IPS-20b (cell line): ENCODE data around the gene TENM4.
A peak's percentile ranks its signal among the peaks of the same experiment; 100 is the strongest.

ENCODE experiments used
- H3K27ac ChIP-seq: one replicate; pipeline ENCODE4 v1.5.1; 2013; ENCODE audit warnings: low read length
- H3K27me3 ChIP-seq: 2 replicates; pipeline ENCODE4 v1.6.1; 2013; ENCODE audit warnings: mild to moderate bottlenecking, low read length, inconsistent platforms; ENCODE audit not compliant: insufficient read depth
- H3K36me3 ChIP-seq: 2 replicates; pipeline ENCODE4 v1.6.1; 2013; ENCODE audit warnings: low read depth, mild to moderate bottlenecking, inconsistent platforms, low read length, moderate library complexity; ENCODE audit not compliant: insufficient read depth
- H3K4me1 ChIP-seq: 2 replicates; pipeline ENCODE4 v1.6.1; 2013; ENCODE audit warnings: mild to moderate bottlenecking, control low read depth, inconsistent platforms, low read length, moderate library complexity; ENCODE audit not compliant: insufficient read depth
- H3K4me3 ChIP-seq: 2 replicates; pipeline ENCODE4 v1.5.1; 2013; ENCODE audit warnings: mild to moderate bottlenecking, low read length, inconsistent platforms
- H3K9ac ChIP-seq: 2 replicates; pipeline ENCODE4 v1.6.1; 2013; ENCODE audit warnings: low read depth, mild to moderate bottlenecking, inconsistent platforms, low read length, moderate library complexity
- H3K9me3 ChIP-seq: 2 replicates; pipeline ENCODE4 v1.6.1; 2013; ENCODE audit warnings: mild to moderate bottlenecking, low read depth, low read length, inconsistent platforms; ENCODE audit not compliant: insufficient read depth

The TENM4 gene

DNA sequence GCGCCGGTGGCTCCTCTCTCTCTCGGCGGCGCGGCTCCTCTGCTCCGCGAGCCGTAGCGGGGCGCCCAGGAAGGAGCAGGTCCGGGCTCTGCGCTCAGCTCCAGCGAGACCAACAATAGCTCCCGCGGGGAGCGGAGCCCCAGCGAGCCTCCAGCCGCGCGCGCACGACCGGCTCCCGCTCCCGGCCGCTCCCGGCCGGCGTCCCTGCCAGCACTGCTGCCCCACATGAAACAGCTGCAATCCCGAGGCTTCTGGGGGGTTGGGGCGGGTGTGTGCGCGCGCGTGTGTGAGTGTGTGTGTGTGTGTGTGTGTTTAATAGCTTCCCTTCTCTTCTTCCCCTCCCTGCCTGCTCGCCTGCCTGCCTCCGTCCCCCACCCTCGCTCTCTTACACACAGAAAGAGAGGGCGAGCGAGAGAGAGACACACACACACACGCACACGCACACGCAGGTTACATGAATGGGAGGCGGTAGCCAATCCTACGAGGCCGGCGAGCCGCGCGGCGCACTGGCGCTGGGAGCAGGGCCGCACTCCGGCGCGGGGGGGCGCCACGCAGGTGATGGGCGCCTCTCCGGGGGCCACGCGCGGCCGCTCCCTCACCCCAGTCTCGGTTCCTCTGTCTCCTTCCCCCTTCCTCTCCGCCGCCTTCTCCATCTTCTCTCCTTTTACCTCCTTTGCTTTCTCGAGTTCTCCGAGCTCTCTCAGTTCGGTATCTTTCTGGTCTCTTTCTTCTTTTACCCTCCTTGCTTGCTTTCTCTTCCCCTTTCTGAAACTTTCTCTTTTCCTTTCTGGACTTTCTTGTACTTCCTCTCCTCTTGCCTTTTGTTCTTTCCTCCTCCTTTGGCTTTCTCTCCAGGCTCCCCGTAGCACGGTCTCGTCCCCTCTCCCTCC lies at the start of gene TENM4:
Gene TENM4 (minus strand): TSS at position 460 of the 890 bp plus-strand sequence. CDS start 371,086 bp downstream, outside the sequence.
- H3K9me3 ChIP-seq: no peaks in the 10 kb centered on the region
- H3K27me3 ChIP-seq: peaks cover 79% of the 10 kb centered on the region
- peak within 1 kb of the TSS; percentile 65; the same call in 1 of the 2 replicates for H3K9ac ChIP-seq
- no peaks in the 10 kb centered on the region for H3K36me3 ChIP-seq
- peaks cover 11% of the 10 kb centered on the region; the same call in 1 of the 2 replicates for H3K4me1 ChIP-seq
- no peak within 1 kb of the TSS for H3K27ac ChIP-seq
- H3K4me3 ChIP-seq: peak within 1 kb of the TSS; percentile 74

DNA sequence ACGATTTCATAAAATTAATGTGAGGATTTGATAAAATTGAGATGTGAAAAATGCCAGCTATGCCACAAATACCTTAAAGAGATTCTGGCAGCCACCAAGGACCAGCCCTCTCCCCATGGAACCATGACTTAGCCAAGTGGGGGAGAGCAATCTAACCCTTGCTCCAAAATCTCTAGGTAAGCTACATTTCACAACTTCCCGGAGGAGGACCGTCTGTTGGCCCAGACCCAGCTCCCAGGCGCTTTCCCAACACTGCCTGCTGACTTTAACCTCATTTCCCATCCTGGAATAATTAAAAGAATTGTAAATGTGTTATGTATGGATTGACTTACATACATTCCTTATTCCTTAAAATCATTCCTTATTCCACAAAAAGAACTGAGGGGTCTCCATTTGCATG lies 47.5 kb upstream of the TENM4 start:
- H3K27me3 ChIP-seq: peaks cover 21% of the 10 kb centered on the region

DNA sequence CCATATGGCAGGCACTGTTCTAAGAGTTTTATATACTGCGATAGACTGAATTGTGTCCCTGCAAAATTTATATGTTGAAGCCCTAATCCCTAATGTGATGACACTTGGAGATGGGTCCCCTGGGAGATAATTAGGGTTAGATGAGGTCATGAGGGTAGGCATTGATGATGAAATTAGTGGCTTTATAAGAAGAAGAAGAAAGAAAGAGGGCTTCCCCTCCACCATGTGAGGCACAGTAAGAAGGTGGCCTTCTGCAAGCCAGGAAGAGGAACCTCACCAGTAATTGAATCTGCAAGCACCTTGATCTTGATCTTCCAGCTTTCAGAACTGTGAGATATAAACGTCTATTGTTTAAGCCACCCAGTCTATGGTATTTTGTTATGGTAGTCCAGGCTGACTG lies 46.6 kb upstream of the TENM4 start:
- Histone ChIP-seq H3K9ac (no peak overlapping the region), H3K9me3 (no peaks in the 10 kb centered on the region)

More for the DNA sequence above, 47.5 kb upstream of the TENM4 start:
- H3K9ac ChIP-seq: no peak overlapping the region
- no peak overlapping the region for H3K4me3 ChIP-seq
- no peaks in the 10 kb centered on the region for H3K9me3 ChIP-seq
- no peaks in the 10 kb centered on the region for H3K36me3 ChIP-seq
- H3K27ac ChIP-seq: no peak overlapping the region
- peaks cover 22% of the 10 kb centered on the region for H3K4me1 ChIP-seq

DNA sequence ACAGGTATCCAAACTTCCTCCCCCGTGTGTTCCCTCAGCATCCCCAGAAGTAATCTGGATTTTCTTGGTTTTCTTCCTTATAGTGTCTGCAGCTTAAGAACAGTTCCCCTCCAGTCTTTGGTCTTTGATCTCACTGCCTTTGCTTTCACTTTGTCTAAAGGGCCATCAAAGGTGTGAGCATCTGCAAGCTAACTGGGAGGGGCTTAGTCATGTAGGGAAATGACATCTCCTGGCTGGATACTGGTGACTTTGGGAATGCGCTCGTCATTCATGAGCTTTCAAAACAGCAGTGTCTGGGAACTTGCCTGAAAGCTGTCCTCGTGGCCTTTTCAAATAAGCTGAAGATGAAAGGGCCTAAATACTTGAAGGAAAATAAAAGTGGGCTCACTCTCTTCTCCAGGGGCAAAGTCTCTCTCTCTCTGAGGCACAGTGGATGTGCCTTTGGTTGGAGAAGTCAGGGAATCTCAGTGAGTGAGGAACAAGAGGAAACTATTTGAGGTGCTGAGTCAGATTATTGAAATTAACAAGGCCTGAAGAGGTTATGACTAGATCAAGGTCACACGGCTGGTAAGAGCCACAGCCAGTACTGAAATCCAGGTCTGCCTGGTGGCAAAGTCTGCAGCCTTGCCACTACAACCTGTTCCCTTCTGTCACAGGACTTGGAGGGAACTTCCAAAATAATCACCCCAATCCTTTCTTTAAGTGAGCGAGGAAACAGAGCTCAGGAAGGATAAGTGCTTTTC lies 45.6 kb upstream of the TENM4 start:
- Histone ChIP-seq H3K27ac (no peak overlapping the region), H3K4me3 (peak overlapping the region; percentile 57), H3K4me1 (peaks cover 22% of the 10 kb centered on the region), H3K27me3 (peaks cover 21% of the 10 kb centered on the region), H3K36me3 (no peaks in the 10 kb centered on the region), H3K9ac (no peak overlapping the region), H3K9me3 (no peaks in the 10 kb centered on the region)

More for the DNA sequence above, 46.6 kb upstream of the TENM4 start:
- H3K36me3 ChIP-seq: no peaks in the 10 kb centered on the region
- peaks cover 22% of the 10 kb centered on the region for H3K4me1 ChIP-seq
- H3K27me3 ChIP-seq: peaks cover 21% of the 10 kb centered on the region
- H3K27ac ChIP-seq: no peak overlapping the region
- no peak overlapping the region for H3K4me3 ChIP-seq

DNA sequence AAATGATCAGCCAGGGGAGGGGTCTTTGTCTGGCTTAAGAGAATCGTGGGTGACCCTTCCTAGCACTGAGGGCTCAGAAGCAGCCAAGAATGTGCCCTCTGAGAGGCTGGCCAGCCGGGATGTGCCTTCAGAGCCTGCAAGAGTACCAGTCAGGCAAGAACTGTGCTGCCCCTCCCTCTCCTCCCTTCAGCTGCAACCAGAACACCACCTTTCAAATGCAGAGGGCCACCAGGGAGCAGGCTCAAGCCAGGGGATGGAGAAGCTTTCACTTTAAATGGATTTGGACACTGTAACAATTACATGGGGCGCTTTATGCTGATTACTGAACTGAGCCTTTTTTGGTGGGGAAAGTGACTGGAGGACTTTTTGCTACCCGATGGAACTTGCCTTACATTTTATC lies 44.9 kb upstream of the TENM4 start:
- Histone ChIP-seq H3K9ac (no peak overlapping the region), H3K27ac (no peak overlapping the region), H3K36me3 (no peaks in the 10 kb centered on the region), H3K4me3 (peak overlapping the region; percentile 57), H3K9me3 (no peaks in the 10 kb centered on the region), H3K4me1 (peaks cover 22% of the 10 kb centered on the region), H3K27me3 (peaks cover 21% of the 10 kb centered on the region)

DNA sequence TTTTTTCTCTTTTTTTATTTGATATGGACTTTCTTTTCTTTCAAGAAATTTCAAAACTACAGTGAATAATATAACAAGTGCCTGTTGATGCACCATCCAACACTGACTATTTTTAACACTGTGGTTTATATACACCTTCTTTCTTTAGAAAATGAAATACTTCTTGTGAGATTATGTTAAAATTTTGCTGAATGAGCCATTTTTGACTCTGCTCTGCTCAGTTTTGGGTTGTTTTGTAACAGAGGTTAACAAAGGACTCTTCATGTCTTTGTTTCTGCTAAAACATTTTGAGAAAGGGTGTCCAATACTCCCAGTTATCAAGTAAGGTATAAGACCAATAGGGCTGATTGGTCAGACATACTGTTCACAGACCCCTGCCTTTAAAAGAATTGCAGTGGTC lies 44.0 kb upstream of the TENM4 start:
- Histone ChIP-seq H3K9ac (no peak overlapping the region), H3K9me3 (no peaks in the 10 kb centered on the region), H3K4me1 (peaks cover 22% of the 10 kb centered on the region), H3K27me3 (peaks cover 21% of the 10 kb centered on the region), H3K36me3 (no peaks in the 10 kb centered on the region), H3K4me3 (no peak overlapping the region), H3K27ac (no peak overlapping the region)

DNA sequence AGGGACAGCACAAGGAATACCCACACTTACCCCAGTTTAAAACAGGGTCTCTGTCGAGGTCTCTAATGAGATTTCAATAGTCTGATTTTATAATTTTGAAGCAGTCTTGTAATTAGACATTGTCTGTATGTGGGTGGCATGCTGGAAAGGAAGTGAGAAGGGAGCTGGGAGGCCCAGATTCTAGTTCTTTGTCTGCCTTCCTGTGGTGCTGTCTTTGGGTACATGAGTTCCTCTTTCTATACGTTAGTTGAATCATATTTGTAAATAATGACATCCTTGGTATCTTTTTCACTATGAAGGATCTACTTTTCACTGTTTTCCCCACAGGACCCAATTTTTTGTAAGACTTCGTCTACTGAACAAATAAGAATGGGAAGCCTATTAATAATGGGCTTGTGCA lies 42.0 kb upstream of the TENM4 start:
- Histone ChIP-seq H3K4me3 (no peak overlapping the region), H3K9ac (no peak overlapping the region), H3K9me3 (no peaks in the 10 kb centered on the region), H3K27me3 (peaks cover 21% of the 10 kb centered on the region), H3K36me3 (no peaks in the 10 kb centered on the region), H3K27ac (no peak overlapping the region), H3K4me1 (peaks cover 22% of the 10 kb centered on the region)

DNA sequence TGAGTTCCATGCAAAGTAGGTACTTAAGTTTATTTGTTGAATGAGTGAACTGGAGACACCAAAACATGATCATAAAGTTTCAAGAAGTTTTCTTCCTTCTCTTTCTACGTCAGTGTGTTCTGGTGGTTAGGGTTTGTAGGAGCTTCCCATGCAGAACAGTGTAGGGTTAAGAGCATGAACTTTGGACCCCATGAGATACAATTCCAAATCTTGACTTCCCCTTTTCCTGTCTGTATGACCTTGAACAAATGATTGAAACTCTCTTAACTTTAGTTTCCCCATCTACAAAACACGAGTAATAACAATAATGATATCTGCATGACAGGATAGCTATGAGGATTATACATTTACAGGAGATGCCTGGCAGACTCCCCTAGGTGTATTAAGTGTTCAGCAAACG lies 41.0 kb upstream of the TENM4 start:
- Histone ChIP-seq H3K9ac (no peak overlapping the region), H3K4me1 (peaks cover 19% of the 10 kb centered on the region), H3K9me3 (no peaks in the 10 kb centered on the region; the same call in 1 of the 2 replicates), H3K36me3 (no peaks in the 10 kb centered on the region), H3K4me3 (no peak overlapping the region), H3K27ac (no peak overlapping the region), H3K27me3 (peaks cover 11% of the 10 kb centered on the region)

DNA sequence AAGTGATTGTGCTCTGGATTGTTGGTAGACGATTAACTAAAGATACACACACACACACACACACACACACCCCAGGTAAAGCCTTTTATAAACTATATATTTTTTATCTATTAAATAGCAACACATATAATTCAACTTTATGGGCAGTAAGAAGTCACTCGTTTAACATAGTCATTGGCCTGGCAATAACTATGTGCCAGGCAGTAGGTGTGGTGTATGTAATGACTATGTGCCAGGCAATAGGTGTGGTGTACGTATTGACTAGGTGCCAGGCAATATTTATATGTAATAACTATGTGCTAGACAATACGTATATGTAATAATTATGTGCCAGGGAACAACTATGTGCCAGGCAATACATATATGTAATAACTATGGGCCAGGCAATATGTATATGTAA lies 40.0 kb upstream of the TENM4 start:
- Histone ChIP-seq H3K27me3 (peaks cover 7% of the 10 kb centered on the region; the same call in 1 of the 2 replicates), H3K4me1 (peaks cover 10% of the 10 kb centered on the region; the same call in 1 of the 2 replicates), H3K36me3 (no peaks in the 10 kb centered on the region), H3K9me3 (peaks cover 6% of the 10 kb centered on the region; the same call in 1 of the 2 replicates), H3K9ac (no peak overlapping the region), H3K4me3 (no peak overlapping the region), H3K27ac (no peak overlapping the region)

DNA sequence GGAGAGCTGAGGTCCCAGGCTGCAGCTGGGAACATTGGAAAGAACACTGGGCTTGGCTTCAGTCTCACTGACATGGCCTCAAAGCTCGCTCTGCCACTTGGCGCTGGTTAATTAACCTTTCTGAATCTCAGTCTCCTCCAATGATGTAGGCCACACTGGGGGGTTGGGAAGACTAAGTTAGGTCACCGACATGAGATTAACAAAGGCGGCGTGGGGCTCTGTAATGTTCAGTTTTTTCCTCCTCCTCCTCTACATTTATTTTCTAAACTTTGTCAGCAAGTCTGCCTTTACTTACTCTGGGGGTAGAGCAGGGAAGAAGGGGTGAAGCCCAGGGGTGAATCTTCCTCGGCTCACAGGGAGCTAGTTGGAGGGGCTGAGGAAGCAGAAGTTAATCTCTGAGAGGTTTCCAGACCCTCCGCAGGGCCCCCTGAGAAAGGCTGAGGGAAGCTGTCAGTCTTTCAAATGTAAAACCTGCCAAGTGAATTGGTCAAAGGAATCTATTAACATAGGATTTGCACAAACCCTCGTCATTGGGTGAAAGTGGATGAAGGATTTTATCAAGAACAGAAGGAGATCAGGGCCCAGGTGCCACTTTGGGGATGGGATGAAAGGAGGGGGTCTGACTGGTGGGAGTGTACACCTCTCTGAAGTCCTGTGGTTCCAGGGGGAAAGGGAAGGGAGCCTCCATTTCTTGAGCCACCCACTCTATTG lies 32.1 kb upstream of the TENM4 start:
- peaks cover 6% of the 10 kb centered on the region; the same call in 1 of the 2 replicates for H3K9me3 ChIP-seq
- peak overlapping the region; percentile 83 for H3K27ac ChIP-seq
- H3K4me3 ChIP-seq: peak overlapping the region; percentile 55; the same call in 1 of the 2 replicates
- peaks cover 42% of the 10 kb centered on the region for H3K4me1 ChIP-seq
- no peaks in the 10 kb centered on the region for H3K36me3 ChIP-seq
- H3K27me3 ChIP-seq: 0 out of 2 replicates have a peak, but pooled peaks cover 4% of the 10 kb centered on the region
- peak overlapping the region; percentile 61; the same call in 1 of the 2 replicates for H3K9ac ChIP-seq
